Stimulated activated memory B cell treated with anti-CD40 and anti-IgM and Interleukin-4, amounts not matched to agents 10 μg/mL and 1 μg/mL and 100 μg/mL, for 72 hours (primary cell): ENCODE measurements around the gene CLCA1.
A peak's percentile ranks its signal among the peaks of the same experiment; 100 is the strongest.

ENCODE experiments used
- ATAC-seq: fragments of 150-1000 bp; cut with Tn5 transposase; 2 replicates; pipeline ENCODE4 v1.10.0; 2021
- H3K27ac Mint-ChIP-seq: one replicate; pipeline ENCODE4 v1.8.0; 2022; ENCODE audit warnings: mild to moderate bottlenecking, mixed read lengths
- H3K27me3 Mint-ChIP-seq: one replicate; pipeline ENCODE4 v1.8.0; 2022; ENCODE audit warnings: mixed read lengths
- H3K36me3 Mint-ChIP-seq: one replicate; pipeline ENCODE4 v1.8.0; 2022; ENCODE audit warnings: mixed read lengths
- H3K4me1 Mint-ChIP-seq: one replicate; pipeline ENCODE4 v1.8.0; 2022; ENCODE audit warnings: mixed read lengths
- H3K4me3 Mint-ChIP-seq: one replicate; pipeline ENCODE4 v1.8.0; 2022; ENCODE audit warnings: mild to moderate bottlenecking, moderate library complexity, mixed read lengths
- H3K9me3 Mint-ChIP-seq: one replicate; pipeline ENCODE4 v1.8.0; 2022; ENCODE audit warnings: mixed read lengths

CLCA1 gene

GRCh38 chr1:86468501-86468977, at the start of gene CLCA1:
CLCA1 (plus strand) TSS chr1:86468927; CDS start chr1:86468972, 45 bp downstream.
- ATAC-seq: no peak
- no peak within 1 kb of the TSS for H3K27ac Mint-ChIP-seq
- peaks cover 16% of the 10 kb centered on the region for H3K4me1 Mint-ChIP-seq
- H3K9me3 Mint-ChIP-seq: no peaks in the 10 kb centered on the region
- H3K36me3 Mint-ChIP-seq: no peaks in the 10 kb centered on the region
- peaks cover 12% of the 10 kb centered on the region for H3K27me3 Mint-ChIP-seq
- no peak within 1 kb of the TSS for H3K4me3 Mint-ChIP-seq

- peak overlapping the region; percentile 63 for H3K4me3 Mint-ChIP-seq
- H3K9me3 Mint-ChIP-seq: no peaks in the 10 kb centered on the region
Measured at GRCh38 chr1:86419277-86419903, 49.3 kb upstream of the CLCA1 start.

GRCh38 chr1:86421601-86422280, 47.0 kb upstream of the CLCA1 start:
- H3K4me3 Mint-ChIP-seq: no peak overlapping the region
- no peak for ATAC-seq
- H3K27me3 Mint-ChIP-seq: peaks cover 6% of the 10 kb centered on the region
- peaks cover 7% of the 10 kb centered on the region for H3K4me1 Mint-ChIP-seq
- H3K27ac Mint-ChIP-seq: no peak overlapping the region
- no peaks in the 10 kb centered on the region for H3K9me3 Mint-ChIP-seq
- H3K36me3 Mint-ChIP-seq: no peaks in the 10 kb centered on the region

More at GRCh38 chr1:86419277-86419903, 49.3 kb upstream of the CLCA1 start:
- Mint-ChIP-seq H3K36me3 (no peaks in the 10 kb centered on the region), H3K4me1 (peaks cover 7% of the 10 kb centered on the region), H3K27me3 (no peaks in the 10 kb centered on the region), H3K27ac (peak overlapping the region; percentile 57)
- peak; percentile 86 for ATAC-seq

- no peak overlapping the region for H3K4me3 Mint-ChIP-seq
- peaks cover 7% of the 10 kb centered on the region for H3K4me1 Mint-ChIP-seq
- peaks cover 6% of the 10 kb centered on the region for H3K27me3 Mint-ChIP-seq
- H3K36me3 Mint-ChIP-seq: no peaks in the 10 kb centered on the region
- H3K9me3 Mint-ChIP-seq: no peaks in the 10 kb centered on the region
- no peak overlapping the region for H3K27ac Mint-ChIP-seq
- ATAC-seq: no peak
Measured at GRCh38 chr1:86423473-86423872, 45.3 kb upstream of the CLCA1 start.

- Mint-ChIP-seq H3K27ac (no peak within 1 kb of the TSS), H3K27me3 (peaks cover 6% of the 10 kb centered on the region), H3K36me3 (no peaks in the 10 kb centered on the region), H3K9me3 (no peaks in the 10 kb centered on the region), H3K4me1 (peaks cover 7% of the 10 kb centered on the region), H3K4me3 (no peak within 1 kb of the TSS)
- ATAC-seq: no peak
Measured at GRCh38 chr1:86423873-86424272, 44.9 kb upstream of the CLCA1 start, which contains the start of gene CLCA2. CLCA2 (plus strand) TSS chr1:86424171; CDS start chr1:86424248, 77 bp downstream.

GRCh38 chr1:86429122-86429725, 39.5 kb upstream of the CLCA1 start:
- Mint-ChIP-seq H3K27me3 (peaks cover 6% of the 10 kb centered on the region), H3K9me3 (no peaks in the 10 kb centered on the region), H3K36me3 (no peaks in the 10 kb centered on the region), H3K4me3 (no peak overlapping the region), H3K4me1 (no peaks in the 10 kb centered on the region), H3K27ac (no peak overlapping the region)
- no peak for ATAC-seq

GRCh38 chr1:86429835-86430234, 38.9 kb upstream of the CLCA1 start:
- no peak for ATAC-seq
- no peaks in the 10 kb centered on the region for H3K9me3 Mint-ChIP-seq
- no peak overlapping the region for H3K27ac Mint-ChIP-seq
- H3K36me3 Mint-ChIP-seq: no peaks in the 10 kb centered on the region
- H3K4me3 Mint-ChIP-seq: no peak overlapping the region
- H3K4me1 Mint-ChIP-seq: no peaks in the 10 kb centered on the region
- H3K27me3 Mint-ChIP-seq: peaks cover 9% of the 10 kb centered on the region

- H3K36me3 Mint-ChIP-seq: no peaks in the 10 kb centered on the region
- H3K9me3 Mint-ChIP-seq: no peaks in the 10 kb centered on the region
- H3K27me3 Mint-ChIP-seq: peaks cover 11% of the 10 kb centered on the region
- no peak for ATAC-seq
- H3K27ac Mint-ChIP-seq: no peak overlapping the region
- H3K4me3 Mint-ChIP-seq: no peak overlapping the region
- no peaks in the 10 kb centered on the region for H3K4me1 Mint-ChIP-seq
Measured at GRCh38 chr1:86430376-86430775, 38.4 kb upstream of the CLCA1 start.

- no peak for ATAC-seq
- Mint-ChIP-seq H3K27ac (no peak overlapping the region), H3K9me3 (no peaks in the 10 kb centered on the region), H3K36me3 (no peaks in the 10 kb centered on the region), H3K4me1 (no peaks in the 10 kb centered on the region), H3K27me3 (peaks cover 22% of the 10 kb centered on the region), H3K4me3 (no peak overlapping the region)
Measured at GRCh38 chr1:86434059-86434458, 34.7 kb upstream of the CLCA1 start.

- no peak for ATAC-seq
- Mint-ChIP-seq H3K9me3 (no peaks in the 10 kb centered on the region), H3K4me3 (no peak overlapping the region), H3K36me3 (no peaks in the 10 kb centered on the region), H3K4me1 (no peaks in the 10 kb centered on the region), H3K27ac (no peak overlapping the region), H3K27me3 (peaks cover 22% of the 10 kb centered on the region)
Measured at GRCh38 chr1:86435327-86435726, 33.4 kb upstream of the CLCA1 start.

- Mint-ChIP-seq H3K27ac (no peak overlapping the region), H3K36me3 (no peaks in the 10 kb centered on the region), H3K27me3 (peaks cover 22% of the 10 kb centered on the region), H3K4me1 (no peaks in the 10 kb centered on the region), H3K9me3 (no peaks in the 10 kb centered on the region), H3K4me3 (no peak overlapping the region)
- no peak for ATAC-seq
Measured at GRCh38 chr1:86436041-86436440, 32.7 kb upstream of the CLCA1 start.

- no peaks in the 10 kb centered on the region for H3K9me3 Mint-ChIP-seq
- no peak for ATAC-seq
- H3K36me3 Mint-ChIP-seq: no peaks in the 10 kb centered on the region
- H3K27me3 Mint-ChIP-seq: peaks cover 14% of the 10 kb centered on the region
- no peaks in the 10 kb centered on the region for H3K4me1 Mint-ChIP-seq
- no peak overlapping the region for H3K4me3 Mint-ChIP-seq
- H3K27ac Mint-ChIP-seq: no peak overlapping the region
Measured at GRCh38 chr1:86441581-86441980, 27.1 kb upstream of the CLCA1 start.

- no peak for ATAC-seq
Measured at GRCh38 chr1:86441997-86442396, 26.7 kb upstream of the CLCA1 start.

GRCh38 chr1:86445919-86446318, 22.8 kb upstream of the CLCA1 start:
- H3K27me3 Mint-ChIP-seq: no peaks in the 10 kb centered on the region

More at GRCh38 chr1:86441997-86442396, 26.7 kb upstream of the CLCA1 start:
- Mint-ChIP-seq H3K4me3 (no peak overlapping the region), H3K4me1 (no peaks in the 10 kb centered on the region), H3K36me3 (no peaks in the 10 kb centered on the region), H3K9me3 (no peaks in the 10 kb centered on the region), H3K27ac (no peak overlapping the region), H3K27me3 (peaks cover 10% of the 10 kb centered on the region)

GRCh38 chr1:86447198-86447790, 21.4 kb upstream of the CLCA1 start:
- no peaks in the 10 kb centered on the region for H3K9me3 Mint-ChIP-seq
- H3K27me3 Mint-ChIP-seq: no peaks in the 10 kb centered on the region
- no peak overlapping the region for H3K27ac Mint-ChIP-seq
- no peak for ATAC-seq
- H3K36me3 Mint-ChIP-seq: no peaks in the 10 kb centered on the region
- H3K4me3 Mint-ChIP-seq: no peak overlapping the region
- peaks cover 8% of the 10 kb centered on the region for H3K4me1 Mint-ChIP-seq

More at GRCh38 chr1:86445919-86446318, 22.8 kb upstream of the CLCA1 start:
- ATAC-seq: no peak
- no peaks in the 10 kb centered on the region for H3K9me3 Mint-ChIP-seq
- peaks cover 5% of the 10 kb centered on the region for H3K4me1 Mint-ChIP-seq
- no peaks in the 10 kb centered on the region for H3K36me3 Mint-ChIP-seq
- H3K27ac Mint-ChIP-seq: no peak overlapping the region
- no peak overlapping the region for H3K4me3 Mint-ChIP-seq
